Effector memory CD4-positive, alpha-beta T cell (primary cell): ENCODE measurements around the gene KIAA0753.

Experiments used
- DNase-seq, 3 donors: peaks; one replicate each; pipeline ENCODE4 v3.0.0-alpha.2; 2020
- H3K27ac ChIP-seq: 2 replicates; pipeline ENCODE4 v1.7.0; 2013; ENCODE audit warnings: mild to moderate bottlenecking, low read length, moderate library complexity; ENCODE audit not compliant: insufficient read depth, poor library complexity, severe bottlenecking
- H3K27me3 ChIP-seq: replicated peaks from 2 replicates; pipeline ENCODE4 v1.7.0; 2013; ENCODE audit warnings: mild to moderate bottlenecking, low read length; ENCODE audit not compliant: insufficient read depth, control insufficient read depth, poor library complexity, severe bottlenecking
- H3K36me3 ChIP-seq: 2 replicates; pipeline ENCODE4 v1.7.0; 2013; ENCODE audit warnings: mild to moderate bottlenecking, low read length, moderate library complexity; ENCODE audit not compliant: control insufficient read depth, insufficient read depth
- H3K4me1 ChIP-seq: 2 replicates; pipeline ENCODE4 v1.7.0; 2013; ENCODE audit warnings: low read length, mild to moderate bottlenecking; ENCODE audit not compliant: control insufficient read depth, insufficient read depth, poor library complexity, severe bottlenecking
- H3K4me3 ChIP-seq: 2 replicates; pipeline ENCODE4 v1.7.0; 2013; ENCODE audit warnings: low read length, low read depth, mild to moderate bottlenecking; ENCODE audit not compliant: insufficient read depth, poor library complexity, severe bottlenecking
- H3K9me3 ChIP-seq: 2 replicates; pipeline ENCODE4 v1.7.0; 2013; ENCODE audit warnings: mild to moderate bottlenecking, low read length, moderate library complexity; ENCODE audit not compliant: control insufficient read depth
- total RNA-seq, 3 donors: gene quantifications; one replicate each; lab custom pipeline; 2026; lab: John Stamatoyannopoulos, UW

Gene KIAA0753
- 6.7 to 18.4 (median 11.5) reads per million in 3 donors for total RNA-seq

DNA sequence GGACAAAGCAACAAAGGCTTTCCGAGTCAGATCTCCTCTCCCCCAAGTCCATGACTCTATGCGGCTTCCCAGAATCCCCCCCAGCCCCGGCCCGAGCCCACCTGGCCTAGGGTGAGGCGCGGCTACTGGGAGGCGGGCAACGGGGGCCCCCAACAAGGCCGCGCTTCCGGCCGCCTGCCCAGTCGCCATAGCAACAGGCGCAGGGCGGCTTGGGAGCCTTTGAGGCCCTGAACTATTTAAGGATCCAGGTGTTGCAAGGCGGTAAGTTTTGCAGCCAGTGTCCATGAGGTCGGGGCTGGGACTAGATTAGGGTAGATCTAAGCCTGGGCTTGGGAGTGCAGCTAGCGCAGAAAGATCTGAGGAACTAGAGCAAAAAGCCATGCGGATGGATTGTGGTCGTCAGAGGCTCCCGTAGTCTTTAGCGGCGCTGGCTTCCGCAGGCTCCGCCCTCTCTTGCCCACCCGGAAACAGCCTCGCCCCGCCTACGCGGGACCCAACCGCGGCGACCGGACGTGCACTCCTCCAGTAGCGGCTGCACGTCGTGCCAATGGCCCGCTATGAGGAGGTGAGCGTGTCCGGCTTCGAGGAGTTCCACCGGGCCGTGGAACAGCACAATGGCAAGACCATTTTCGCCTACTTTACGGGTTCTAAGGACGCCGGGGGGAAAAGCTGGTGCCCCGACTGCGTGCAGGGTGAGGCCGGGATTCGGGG lies at the start of gene KIAA0753, which contains the start of gene TXNDC17:
Gene KIAA0753 (minus strand): TSS at position 176 of the 711 bp plus-strand sequence. CDS start 5,608 bp downstream, outside the sequence.
Gene TXNDC17 (plus strand): TSS at position 525 of the 711 bp plus-strand sequence. CDS start 23 bp downstream, at position 548.
- peaks cover 14% of the 10 kb centered on the region for H3K36me3 ChIP-seq
- peaks cover 23% of the 10 kb centered on the region for H3K4me1 ChIP-seq
- H3K27ac ChIP-seq = peak within 1 kb of the TSS; percentile 82

GRCh38 chr17:6688944-6689343 lies 48.4 kb upstream of the KIAA0753 start:
- no peaks in the 10 kb centered on the region for H3K36me3 ChIP-seq
- H3K9me3 ChIP-seq = no peaks in the 10 kb centered on the region
- H3K4me3 ChIP-seq = no peak overlapping the region
- H3K27ac ChIP-seq = no peak overlapping the region
- no peaks in the 10 kb centered on the region for H3K27me3 ChIP-seq
- no peak for DNase-seq
- H3K4me1 ChIP-seq = no peaks in the 10 kb centered on the region

More for the DNA sequence above, at the start of gene KIAA0753, which contains the start of gene TXNDC17:
- no peaks in the 10 kb centered on the region for H3K9me3 ChIP-seq
- DNase-seq = peak; percentile 77 to 82 (median 78)
- no peaks in the 10 kb centered on the region for H3K27me3 ChIP-seq
- peak within 1 kb of the TSS; percentile 81 for H3K4me3 ChIP-seq

DNA sequence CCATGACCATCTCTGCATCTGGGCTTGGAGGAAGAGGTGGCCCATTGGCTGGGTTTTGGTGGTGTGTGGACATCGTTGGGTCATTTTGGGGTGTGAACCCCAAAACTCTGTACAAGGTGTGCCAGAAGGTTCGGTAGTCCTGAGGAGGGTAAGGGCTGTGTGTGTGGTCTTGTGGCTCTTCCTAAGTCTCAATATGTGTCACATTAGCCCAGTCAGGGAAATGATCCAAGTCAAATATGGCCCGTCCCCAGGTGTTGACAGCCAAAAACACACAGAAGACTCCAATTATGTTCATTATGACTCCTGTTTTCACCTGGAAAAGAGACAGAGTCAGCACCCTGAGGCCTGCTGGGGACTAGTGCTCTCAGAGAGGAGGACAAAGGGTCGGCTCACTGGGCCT lies 45.5 kb upstream of the KIAA0753 start:
- H3K27ac ChIP-seq = no peak overlapping the region
- H3K4me3 ChIP-seq = no peak overlapping the region
- no peaks in the 10 kb centered on the region for H3K27me3 ChIP-seq
- no peaks in the 10 kb centered on the region for H3K36me3 ChIP-seq
- no peak for DNase-seq
- no peaks in the 10 kb centered on the region for H3K4me1 ChIP-seq
- no peaks in the 10 kb centered on the region for H3K9me3 ChIP-seq

- no peaks in the 10 kb centered on the region for H3K36me3 ChIP-seq
- no peaks in the 10 kb centered on the region for H3K4me1 ChIP-seq
- H3K27me3 ChIP-seq = peaks cover 5% of the 10 kb centered on the region
- no peak for DNase-seq
- H3K27ac ChIP-seq = no peak overlapping the region
- no peak overlapping the region for H3K4me3 ChIP-seq
- no peaks in the 10 kb centered on the region for H3K9me3 ChIP-seq
These were observed 44.6 kb upstream of the KIAA0753 start for GRCh38 chr17:6684881-6685767.

DNA sequence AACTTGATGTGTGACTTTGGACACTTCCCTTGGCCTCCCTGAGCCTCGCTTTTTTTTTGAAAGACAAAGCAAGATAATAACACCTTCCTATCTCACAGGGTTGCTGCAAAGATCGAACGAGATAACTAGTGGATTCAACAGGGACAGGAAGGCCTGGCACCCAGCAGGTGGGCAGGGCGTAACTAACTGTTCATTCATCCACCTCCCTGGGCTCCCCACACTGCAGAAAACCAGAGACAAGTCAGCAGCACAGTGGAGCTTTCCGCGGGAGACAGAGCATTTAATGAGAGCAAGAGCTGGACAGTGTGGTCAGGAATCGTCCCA lies 43.9 kb upstream of the KIAA0753 start:
- H3K9me3 ChIP-seq = no peaks in the 10 kb centered on the region
- peaks cover 5% of the 10 kb centered on the region for H3K27me3 ChIP-seq
- H3K36me3 ChIP-seq = no peaks in the 10 kb centered on the region
- no peak for DNase-seq
- no peaks in the 10 kb centered on the region for H3K4me1 ChIP-seq
- H3K27ac ChIP-seq = no peak overlapping the region
- H3K4me3 ChIP-seq = no peak overlapping the region

- no peaks in the 10 kb centered on the region for H3K4me1 ChIP-seq
- no peak overlapping the region for H3K27ac ChIP-seq
- H3K36me3 ChIP-seq = no peaks in the 10 kb centered on the region
- H3K4me3 ChIP-seq = no peak overlapping the region
- no peak for DNase-seq
- H3K27me3 ChIP-seq = peaks cover 5% of the 10 kb centered on the region
- no peaks in the 10 kb centered on the region for H3K9me3 ChIP-seq
These were observed 43.4 kb upstream of the KIAA0753 start for GRCh38 chr17:6683730-6684459.

DNA sequence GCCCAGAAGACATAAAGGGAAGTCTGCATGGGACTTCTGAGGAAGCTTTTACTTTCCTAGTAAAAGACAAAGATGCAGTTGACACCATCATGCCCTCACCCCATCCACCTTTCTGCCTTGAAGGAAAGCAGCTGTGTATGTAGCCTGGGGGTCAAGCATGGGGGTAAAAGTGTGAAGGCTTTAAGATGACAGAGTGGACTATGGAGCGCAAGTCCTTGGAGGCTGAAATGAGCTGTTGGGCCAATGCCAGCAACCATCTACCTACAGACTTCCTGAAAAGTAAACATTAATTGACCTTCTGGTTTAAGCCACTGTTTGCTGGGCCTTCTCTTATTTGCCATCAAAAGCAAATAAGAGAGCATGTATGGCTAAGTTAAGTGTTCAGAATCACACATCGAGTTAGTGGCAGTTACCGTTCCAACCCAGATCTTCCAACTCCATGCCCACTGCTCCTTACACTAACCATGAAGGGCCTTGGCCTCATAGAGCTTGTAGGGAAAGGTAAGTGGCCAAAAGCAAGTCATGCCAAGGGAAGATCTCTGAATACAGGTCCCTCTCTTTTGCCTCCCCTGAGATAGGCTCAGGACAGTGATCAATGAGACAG lies 42.7 kb upstream of the KIAA0753 start:
- Histone ChIP-seq H3K4me3 (no peak overlapping the region), H3K27me3 (peaks cover 5% of the 10 kb centered on the region)
- DNase-seq = no peak

GRCh38 chr17:6682339-6682738 lies 41.8 kb upstream of the KIAA0753 start:
- Histone ChIP-seq H3K36me3 (no peaks in the 10 kb centered on the region), H3K9me3 (no peaks in the 10 kb centered on the region), H3K27me3 (peaks cover 5% of the 10 kb centered on the region), H3K27ac (no peak overlapping the region), H3K4me3 (no peak overlapping the region), H3K4me1 (peaks cover 4% of the 10 kb centered on the region)
- no peak for DNase-seq

More for the DNA sequence above, 42.7 kb upstream of the KIAA0753 start:
- no peak overlapping the region for H3K27ac ChIP-seq
- no peaks in the 10 kb centered on the region for H3K9me3 ChIP-seq
- H3K36me3 ChIP-seq = no peaks in the 10 kb centered on the region
- H3K4me1 ChIP-seq = no peaks in the 10 kb centered on the region

DNA sequence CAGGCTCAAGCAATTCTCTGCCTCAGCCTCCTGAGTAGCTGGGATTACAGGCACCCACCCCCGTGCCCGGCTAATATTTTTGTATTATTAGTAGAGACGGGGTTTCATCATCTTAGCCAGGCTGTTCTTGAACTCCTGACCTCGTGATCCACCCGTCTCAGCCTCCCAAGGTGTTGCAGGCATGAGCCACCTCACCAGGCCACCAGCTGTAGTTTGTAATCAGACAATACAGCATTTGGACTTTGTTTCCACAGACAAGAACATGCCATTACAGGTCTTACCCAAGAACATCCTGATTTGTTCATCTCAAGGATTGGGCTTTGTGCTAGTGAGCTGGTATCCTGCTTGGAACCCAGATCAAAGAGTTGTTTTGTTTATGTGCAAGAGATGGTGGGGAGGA lies 41.2 kb upstream of the KIAA0753 start:
- H3K9me3 ChIP-seq = no peaks in the 10 kb centered on the region
- H3K27ac ChIP-seq = no peak overlapping the region
- H3K4me3 ChIP-seq = no peak overlapping the region

More for the DNA sequence above, 41.2 kb upstream of the KIAA0753 start:
- H3K27me3 ChIP-seq = peaks cover 5% of the 10 kb centered on the region
- no peaks in the 10 kb centered on the region for H3K36me3 ChIP-seq
- peaks cover 5% of the 10 kb centered on the region for H3K4me1 ChIP-seq
- DNase-seq = no peak
